ENCODE measurements around the gene MPHOSPH6.
"Not testable (repeated sequence)": the region's sequence is repeated elsewhere in the genome, so short reads cannot be mapped to it uniquely, and the experiment has no call there.

- not testable (repeated sequence) for TF ChIP-seq CTCF (IDR thresholded peaks at IDR 0.05; ENCODE audit: low read depth, low read length, poor library complexity, severe bottlenecking); EZH2phosphoT487 (IDR thresholded peaks at IDR 0.05; ENCODE audit: borderline replicate concordance, low read length)
Observed at GRCh38 chr16:82109266-82109665, 60.8 kb downstream of the MPHOSPH6 start.
